Stomach (tissue), 4 donors: Measurements from ENCODE around the gene HDAC9.

Experiments
- POLR2A ChIP-seq, 4 donors: fragments of 450-650 bp; IDR thresholded peaks; one replicate each; pipeline ENCODE4 v1.6.1; 2016; ENCODE audit warnings: antibody characterized with exemption in 4 of 4, control low read depth in 2 of 4, mild to moderate bottlenecking in 1 of 4, moderate library complexity in 1 of 4
- POLR2AphosphoS5 ChIP-seq, 3 donors: sonication (generic); formaldehyde crosslinking; IDR thresholded peaks; one replicate each; pipeline ENCODE4 v1.6.1; 2016; ENCODE audit warnings: antibody characterized with exemption in 3 of 3
- TF ChIP-seq, protein P1 (sequence below), 7 experiments: fragments of 450-650 bp in 4 of 7; fragments of 200-600 bp in 3 of 7; sonication (generic) in 3 of 7; IDR thresholded peaks; one replicate each; pipeline ENCODE4 v1.5.1; 2016 to 2019; ENCODE audit warnings: antibody characterized with exemption in 7 of 7, control low read depth in 2 of 7, mild to moderate bottlenecking in 1 of 7

DNA sequence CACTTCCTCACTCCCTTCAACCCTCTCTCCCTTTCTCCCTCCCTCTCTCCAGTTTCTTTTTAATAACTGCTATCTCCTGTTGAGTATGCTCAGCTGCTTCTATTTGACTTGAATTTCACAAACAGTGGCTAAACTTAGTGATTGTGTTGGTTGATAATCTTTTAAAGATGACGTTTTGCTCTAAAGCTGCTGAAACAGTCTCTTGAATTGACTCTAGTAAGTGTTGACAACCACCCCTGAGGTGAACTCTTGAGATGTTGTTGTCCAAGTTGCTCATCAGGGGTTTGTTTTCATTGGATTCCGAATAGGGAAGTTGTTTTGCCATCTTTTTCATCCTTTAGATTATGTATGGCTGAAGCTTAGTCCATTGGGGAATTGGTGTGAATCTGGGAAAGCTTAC is 445.7 kb downstream of the HDAC9 start:
- no peak for TF ChIP-seq POLR2A (IDR thresholded peaks at IDR 0.05)
- TF ChIP-seq, protein P1, sequence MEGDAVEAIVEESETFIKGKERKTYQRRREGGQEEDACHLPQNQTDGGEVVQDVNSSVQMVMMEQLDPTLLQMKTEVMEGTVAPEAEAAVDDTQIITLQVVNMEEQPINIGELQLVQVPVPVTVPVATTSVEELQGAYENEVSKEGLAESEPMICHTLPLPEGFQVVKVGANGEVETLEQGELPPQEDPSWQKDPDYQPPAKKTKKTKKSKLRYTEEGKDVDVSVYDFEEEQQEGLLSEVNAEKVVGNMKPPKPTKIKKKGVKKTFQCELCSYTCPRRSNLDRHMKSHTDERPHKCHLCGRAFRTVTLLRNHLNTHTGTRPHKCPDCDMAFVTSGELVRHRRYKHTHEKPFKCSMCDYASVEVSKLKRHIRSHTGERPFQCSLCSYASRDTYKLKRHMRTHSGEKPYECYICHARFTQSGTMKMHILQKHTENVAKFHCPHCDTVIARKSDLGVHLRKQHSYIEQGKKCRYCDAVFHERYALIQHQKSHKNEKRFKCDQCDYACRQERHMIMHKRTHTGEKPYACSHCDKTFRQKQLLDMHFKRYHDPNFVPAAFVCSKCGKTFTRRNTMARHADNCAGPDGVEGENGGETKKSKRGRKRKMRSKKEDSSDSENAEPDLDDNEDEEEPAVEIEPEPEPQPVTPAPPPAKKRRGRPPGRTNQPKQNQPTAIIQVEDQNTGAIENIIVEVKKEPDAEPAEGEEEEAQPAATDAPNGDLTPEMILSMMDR (IDR thresholded peaks at IDR 0.05): no peak
- no peak for TF ChIP-seq POLR2AphosphoS5 (IDR thresholded peaks at IDR 0.05)
